GM12874 (cell line): Measurements from ENCODE around the gene MMP28.

ENCODE experiments used
- CTCF ChIP-seq: IDR thresholded peaks from 2 replicates; pipeline ENCODE4 v1.5.1; 2011; ENCODE audit warnings: low read depth, mild to moderate bottlenecking, control low read depth, low read length, moderate library complexity; ENCODE audit not compliant: insufficient read depth

The MMP28 gene

GRCh38 chr17:35726953-35727460, 68.4 kb downstream of the MMP28 start:
- TF ChIP-seq CTCF: no peak

GRCh38 chr17:35726127-35726952, 69.1 kb downstream of the MMP28 start:
- no peak for TF ChIP-seq CTCF

DNA sequence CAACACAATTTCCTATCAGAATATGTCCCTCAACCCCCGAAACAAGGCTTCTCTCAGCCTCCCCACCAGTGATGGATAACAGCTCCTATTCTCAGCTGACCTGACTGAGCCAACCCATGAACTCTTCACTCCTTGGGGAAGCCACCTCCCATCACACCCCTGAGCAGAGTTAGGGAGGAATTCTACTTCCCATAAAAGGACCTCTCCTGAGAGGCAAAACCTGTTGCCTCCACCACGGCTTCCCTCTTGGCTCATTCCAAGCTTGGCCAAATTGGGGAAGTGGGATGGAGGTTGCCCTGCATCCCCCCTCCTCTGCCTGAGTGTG, 69.7 kb downstream of the MMP28 start:
- no peak for TF ChIP-seq CTCF

DNA sequence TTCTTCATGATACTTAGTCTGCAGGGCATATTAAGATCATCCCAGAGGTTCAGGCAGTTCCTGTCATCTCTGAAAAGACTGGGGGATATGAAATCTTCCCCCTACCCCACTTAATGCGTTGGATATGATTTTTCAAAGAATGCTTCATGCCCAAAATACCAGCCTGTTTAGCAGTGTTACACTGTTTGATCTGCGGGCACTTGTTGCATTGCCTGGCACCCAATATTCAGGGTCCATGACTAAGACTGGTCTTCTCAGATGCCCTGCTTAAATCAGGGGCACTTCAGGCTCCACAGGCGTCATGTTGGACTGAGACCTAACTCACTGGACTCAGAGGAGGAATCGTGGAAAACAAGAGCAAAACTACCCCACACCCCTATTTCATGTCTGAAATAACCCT, 70.4 kb downstream of the MMP28 start:
- no peak for TF ChIP-seq CTCF

GRCh38 chr17:35723735-35724134, 71.7 kb downstream of the MMP28 start:
- TF ChIP-seq CTCF: no peak

- TF ChIP-seq CTCF: no peak
Observed at GRCh38 chr17:35717475-35717874, 78.0 kb downstream of the MMP28 start.

GRCh38 chr17:35716897-35717465, 78.5 kb downstream of the MMP28 start:
- no peak for TF ChIP-seq CTCF
